ENCODE results near the gene FFAR1. TPM values are rescaled to one million over a fixed set of nuclear protein-coding genes. Genes with fewer than 3 reads are reported as not detected.
"Not testable (repeated sequence)": the region's sequence is repeated elsewhere in the genome, so short reads cannot be mapped to it uniquely, and the experiment has no call there.

Gene FFAR1
- total RNA-seq, 1 donor from 2014 or later, result not detected

- no peak for TF ChIP-seq CTCF (IDR thresholded peaks at IDR 0.05)
- intact Hi-C loops (cut with DNase I), result no loop called here
- Histone ChIP-seq H3K27me3 (no peaks in the 10 kb centered on the region), H3K27ac (no peak overlapping the region), H3K4me3 (no peak overlapping the region), H3K36me3 (no peaks in the 10 kb centered on the region), H3K9me3 (peaks cover 0 to 4% of the 10 kb centered on the region in 2 donors), H3K4me1 (no peaks in the 10 kb centered on the region)
- no peak for DNase-seq (ENCODE audit: low spot score in 2 of 2)
Measured at GRCh38 chr19:35368378-35368777, 20.7 kb downstream of the FFAR1 start.

GRCh38 chr19:35369522-35369921 lies 21.8 kb downstream of the FFAR1 start:
- Histone ChIP-seq H3K4me1 (no peaks in the 10 kb centered on the region), H3K9me3 (peaks cover 0 to 4% of the 10 kb centered on the region in 2 donors), H3K36me3 (no peaks in the 10 kb centered on the region), H3K27me3 (no peaks in the 10 kb centered on the region), H3K27ac (no peak overlapping the region), H3K4me3 (no peak overlapping the region)
- no peak for DNase-seq (ENCODE audit: low spot score in 2 of 2)
- intact Hi-C loops (cut with DNase I), result no loop called here
- no peak for TF ChIP-seq CTCF (IDR thresholded peaks at IDR 0.05)

GRCh38 chr19:35370722-35371121 lies 23.0 kb downstream of the FFAR1 start, which contains the start of gene GPR42:
GPR42 (plus strand) TSS chr19:35371068; CDS start chr19:35371360, 292 bp downstream.
- Histone ChIP-seq H3K27me3 (no peaks in the 10 kb centered on the region), H3K27ac (no peak within 1 kb of the TSS), H3K36me3 (no peaks in the 10 kb centered on the region), H3K4me3 (no peak within 1 kb of the TSS), H3K9me3 (peaks cover 0 to 4% of the 10 kb centered on the region in 2 donors), H3K4me1 (no peaks in the 10 kb centered on the region)
- intact Hi-C loops (cut with DNase I), result no loop called here
- DNase-seq (ENCODE audit: low spot score in 2 of 2), result no peak
- TF ChIP-seq CTCF (IDR thresholded peaks at IDR 0.05), result no peak

- no peak for TF ChIP-seq CTCF (IDR thresholded peaks at IDR 0.05)
Measured at GRCh38 chr19:35373492-35373891, 25.8 kb downstream of the FFAR1 start.

GRCh38 chr19:35374031-35374430 lies 26.3 kb downstream of the FFAR1 start:
- H3K27ac ChIP-seq; H3K4me1 ChIP-seq; DNase-seq (ENCODE audit: low spot score in 2 of 2); H3K36me3 ChIP-seq; intact Hi-C loops (cut with DNase I); H3K27me3 ChIP-seq; H3K4me3 ChIP-seq; H3K9me3 ChIP-seq: not testable (repeated sequence)

More at GRCh38 chr19:35373492-35373891, 25.8 kb downstream of the FFAR1 start:
- Histone ChIP-seq H3K4me3 (no peak overlapping the region), H3K27me3 (no peaks in the 10 kb centered on the region), H3K4me1 (no peaks in the 10 kb centered on the region), H3K9me3 (peaks cover 0 to 4% of the 10 kb centered on the region in 2 donors), H3K36me3 (no peaks in the 10 kb centered on the region), H3K27ac (no peak overlapping the region)
- intact Hi-C loops (cut with DNase I), result no loop called here
- DNase-seq (ENCODE audit: low spot score in 2 of 2), result no peak

GRCh38 chr19:35375505-35376307 lies 28.0 kb downstream of the FFAR1 start:
- no peaks in the 10 kb centered on the region for H3K27me3 ChIP-seq
- no peaks in the 10 kb centered on the region for H3K9me3 ChIP-seq
- H3K4me1 ChIP-seq, result no peaks in the 10 kb centered on the region
- H3K36me3 ChIP-seq, result no peaks in the 10 kb centered on the region
- intact Hi-C loops (cut with DNase I), result no loop called here
- DNase-seq (ENCODE audit: low spot score in 2 of 2), result no peak
- H3K27ac ChIP-seq, result no peak overlapping the region
- no peak for TF ChIP-seq CTCF (IDR thresholded peaks at IDR 0.05)
- no peak overlapping the region for H3K4me3 ChIP-seq

All from ascending aorta (tissue), 2 donors.